Panc1 (cell line): ENCODE data around the gene LRRC74B.
"Not testable (repeated sequence)": the region's sequence is repeated elsewhere in the genome, so short reads cannot be mapped to it uniquely, and the experiment has no call there.

Experiments
- POLR2AphosphoS5 ChIP-seq: IDR thresholded peaks from 2 replicates; pipeline ENCODE4 v1.6.1; 2012; ENCODE audit warnings: mild to moderate bottlenecking, low read depth, low read length, moderate library complexity
- REST ChIP-seq, 2 experiments: IDR thresholded peaks; 2 replicates each; pipeline ENCODE4 v1.6.1; 2011 to 2012; ENCODE audit warnings: low read depth in 2 of 2, control low read depth in 1 of 2, low read length in 1 of 2, mild to moderate bottlenecking in 1 of 2, moderate library complexity in 1 of 2; ENCODE audit not compliant: insufficient read depth in 1 of 2
- SIN3A ChIP-seq: IDR thresholded peaks from 2 replicates; pipeline ENCODE4 v1.6.1; 2012; ENCODE audit warnings: low read depth, mild to moderate bottlenecking, low read length, moderate library complexity, borderline replicate concordance; ENCODE audit not compliant: insufficient read depth
- TCF7L2 ChIP-seq: IDR thresholded peaks from 2 replicates; pipeline ENCODE4 v1.6.1; 2011; ENCODE audit warnings: mild to moderate bottlenecking, low read depth, low read length, inconsistent platforms
- TF ChIP-seq, protein P1 (sequence below): fragments of 450-650 bp; IDR thresholded peaks from 2 replicates; pipeline ENCODE4 v1.5.1; 2017; ENCODE audit warnings: mild to moderate bottlenecking

DNA sequence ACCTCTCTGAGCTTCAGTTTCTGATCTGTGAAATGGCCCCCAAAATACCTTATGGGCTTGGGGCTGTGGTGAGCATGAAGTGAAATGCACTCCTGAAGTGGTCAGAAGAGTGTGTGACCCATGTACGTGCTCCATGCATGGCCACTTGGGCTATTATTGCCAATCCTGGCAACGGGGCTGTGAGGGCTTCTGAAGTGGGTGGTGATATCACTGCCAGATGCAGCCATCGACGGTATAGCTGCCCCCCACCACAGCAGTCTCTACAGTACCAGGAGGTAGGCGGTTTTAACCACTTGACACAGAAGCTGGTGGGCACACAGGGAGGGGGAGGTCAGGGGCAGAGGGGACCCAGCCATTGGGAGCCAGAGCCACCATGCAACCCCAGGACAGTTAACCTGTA lies 2.7 kb downstream of the LRRC74B start:
- TF ChIP-seq, protein P1, sequence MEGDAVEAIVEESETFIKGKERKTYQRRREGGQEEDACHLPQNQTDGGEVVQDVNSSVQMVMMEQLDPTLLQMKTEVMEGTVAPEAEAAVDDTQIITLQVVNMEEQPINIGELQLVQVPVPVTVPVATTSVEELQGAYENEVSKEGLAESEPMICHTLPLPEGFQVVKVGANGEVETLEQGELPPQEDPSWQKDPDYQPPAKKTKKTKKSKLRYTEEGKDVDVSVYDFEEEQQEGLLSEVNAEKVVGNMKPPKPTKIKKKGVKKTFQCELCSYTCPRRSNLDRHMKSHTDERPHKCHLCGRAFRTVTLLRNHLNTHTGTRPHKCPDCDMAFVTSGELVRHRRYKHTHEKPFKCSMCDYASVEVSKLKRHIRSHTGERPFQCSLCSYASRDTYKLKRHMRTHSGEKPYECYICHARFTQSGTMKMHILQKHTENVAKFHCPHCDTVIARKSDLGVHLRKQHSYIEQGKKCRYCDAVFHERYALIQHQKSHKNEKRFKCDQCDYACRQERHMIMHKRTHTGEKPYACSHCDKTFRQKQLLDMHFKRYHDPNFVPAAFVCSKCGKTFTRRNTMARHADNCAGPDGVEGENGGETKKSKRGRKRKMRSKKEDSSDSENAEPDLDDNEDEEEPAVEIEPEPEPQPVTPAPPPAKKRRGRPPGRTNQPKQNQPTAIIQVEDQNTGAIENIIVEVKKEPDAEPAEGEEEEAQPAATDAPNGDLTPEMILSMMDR = not testable (repeated sequence)
- not testable (repeated sequence) for TF ChIP-seq POLR2AphosphoS5; REST (IDR thresholded peaks at IDR 0.05; ENCODE audit: insufficient read depth in 1 of 2, low read depth in 2 of 2, low read length in 1 of 2); SIN3A; TCF7L2
